DMS114 treated with DMSO at 0.1 percent for 48 hours (cell line): ENCODE results near the gene KCND3.

ENCODE experiments used
- DNase-seq: peaks from one replicate; lab custom pipeline; 2025; ENCODE audit not compliant: unreplicated experiment; lab: John Stamatoyannopoulos, UW

Gene KCND3

GRCh38 chr1:111959436-111959835 is 30.0 kb downstream of the KCND3 start:
- no peak for DNase-seq

- DNase-seq = no peak
Measured at GRCh38 chr1:111958851-111959250, 30.6 kb downstream of the KCND3 start.

GRCh38 chr1:111958075-111958474 is 31.4 kb downstream of the KCND3 start:
- DNase-seq = no peak

- no peak for DNase-seq
Measured at GRCh38 chr1:111956155-111956771, 33.2 kb downstream of the KCND3 start.

- no peak for DNase-seq
Measured at GRCh38 chr1:111955755-111956154, 33.7 kb downstream of the KCND3 start.

GRCh38 chr1:111953797-111954196 is 35.7 kb downstream of the KCND3 start:
- DNase-seq = no peak

GRCh38 chr1:111952125-111952657 is 37.3 kb downstream of the KCND3 start:
- no peak for DNase-seq

- no peak for DNase-seq
Measured at GRCh38 chr1:111948209-111949171, 41.0 kb downstream of the KCND3 start.

- DNase-seq = no peak
Measured at GRCh38 chr1:111943846-111944749, 45.4 kb downstream of the KCND3 start.

GRCh38 chr1:111943066-111943465 is 46.4 kb downstream of the KCND3 start:
- no peak for DNase-seq

GRCh38 chr1:111938536-111938935 is 50.9 kb downstream of the KCND3 start:
- DNase-seq = no peak

GRCh38 chr1:111938123-111938522 is 51.3 kb downstream of the KCND3 start:
- DNase-seq = no peak

GRCh38 chr1:111937147-111937725 is 52.2 kb downstream of the KCND3 start:
- DNase-seq = no peak

GRCh38 chr1:111934106-111934852 is 55.2 kb downstream of the KCND3 start:
- no peak for DNase-seq

GRCh38 chr1:111930356-111930755 is 59.1 kb downstream of the KCND3 start:
- DNase-seq = no peak

GRCh38 chr1:111928531-111928930 is 60.9 kb downstream of the KCND3 start:
- no peak for DNase-seq

- DNase-seq = no peak
Measured at GRCh38 chr1:111927652-111928051, 61.8 kb downstream of the KCND3 start.

- DNase-seq = no peak
Measured at GRCh38 chr1:111924786-111925185, 64.7 kb downstream of the KCND3 start.

- DNase-seq = no peak
Measured at GRCh38 chr1:111923766-111924165, 65.7 kb downstream of the KCND3 start.

GRCh38 chr1:111921948-111922347 is 67.5 kb downstream of the KCND3 start:
- no peak for DNase-seq
